HUES6 (cell line): ENCODE results near the gene AK2.

Experiments
- H3K27ac ChIP-seq: 2 replicates; pipeline ENCODE4 v1.7.0; 2013; ENCODE audit warnings: low read depth, mild to moderate bottlenecking, low read length, inconsistent platforms
- H3K27me3 ChIP-seq: 2 replicates; pipeline ENCODE4 v1.6.1; 2013; ENCODE audit warnings: low read length; ENCODE audit not compliant: control insufficient read depth, insufficient read depth
- H3K36me3 ChIP-seq: 2 replicates; pipeline ENCODE4 v1.6.1; 2013; ENCODE audit warnings: low read length; ENCODE audit not compliant: control insufficient read depth, insufficient read depth
- H3K4me1 ChIP-seq: 2 replicates; pipeline ENCODE4 v1.6.1; 2013; ENCODE audit warnings: low read length; ENCODE audit not compliant: control insufficient read depth, insufficient read depth
- H3K4me3 ChIP-seq: 2 replicates; pipeline ENCODE4 v1.5.1; 2013; ENCODE audit warnings: low read depth, low read length
- H3K9ac ChIP-seq: one replicate; pipeline ENCODE4 v1.6.1; 2013; ENCODE audit warnings: mild to moderate bottlenecking, low read length
- H3K9me3 ChIP-seq: 2 replicates; pipeline ENCODE4 v1.6.1; 2013; ENCODE audit warnings: low read depth, low read length; ENCODE audit not compliant: control insufficient read depth, insufficient read depth

AK2 gene

GRCh38 chr1:33036526-33037503, at the start of gene AK2:
TSS of gene AK2 (minus strand) at chr1:33036883. CDS start at chr1:33036828, 55 bp downstream.
- Histone ChIP-seq H3K9me3 (no peaks in the 10 kb centered on the region; the same call in 1 of the 2 replicates), H3K27ac (peak within 1 kb of the TSS; percentile 50; the same call in 1 of the 2 replicates), H3K36me3 (peaks cover 10% of the 10 kb centered on the region), H3K27me3 (no peaks in the 10 kb centered on the region), H3K4me1 (peaks cover 13% of the 10 kb centered on the region), H3K4me3 (peak within 1 kb of the TSS; percentile 93), H3K9ac (peak within 1 kb of the TSS; percentile 79)

GRCh38 chr1:33086384-33086850, 49.7 kb upstream of the AK2 start:
- Histone ChIP-seq H3K4me1 (peaks cover 3% of the 10 kb centered on the region; the same call in 1 of the 2 replicates), H3K36me3 (no peaks in the 10 kb centered on the region), H3K9me3 (no peaks in the 10 kb centered on the region)

GRCh38 chr1:33085332-33085731, 48.6 kb upstream of the AK2 start:
- H3K27ac ChIP-seq = no peak overlapping the region
- no peaks in the 10 kb centered on the region for H3K36me3 ChIP-seq
- H3K4me3 ChIP-seq = no peak overlapping the region
- peaks cover 3% of the 10 kb centered on the region; the same call in 1 of the 2 replicates for H3K4me1 ChIP-seq
- no peaks in the 10 kb centered on the region for H3K9me3 ChIP-seq
- no peak overlapping the region for H3K9ac ChIP-seq
- H3K27me3 ChIP-seq = peaks cover 43% of the 10 kb centered on the region

More at GRCh38 chr1:33086384-33086850, 49.7 kb upstream of the AK2 start:
- H3K27me3 ChIP-seq = peaks cover 39% of the 10 kb centered on the region
- H3K27ac ChIP-seq = no peak overlapping the region
- H3K9ac ChIP-seq = no peak overlapping the region
- no peak overlapping the region for H3K4me3 ChIP-seq

GRCh38 chr1:33082575-33083108, 46.0 kb upstream of the AK2 start:
- H3K27ac ChIP-seq = no peak overlapping the region
- no peaks in the 10 kb centered on the region for H3K9me3 ChIP-seq
- H3K36me3 ChIP-seq = no peaks in the 10 kb centered on the region
- H3K4me3 ChIP-seq = no peak overlapping the region
- no peak overlapping the region for H3K9ac ChIP-seq
- H3K4me1 ChIP-seq = peaks cover 3% of the 10 kb centered on the region; the same call in 1 of the 2 replicates
- peaks cover 43% of the 10 kb centered on the region for H3K27me3 ChIP-seq

- Histone ChIP-seq H3K9me3 (no peaks in the 10 kb centered on the region), H3K36me3 (no peaks in the 10 kb centered on the region), H3K9ac (peak overlapping the region; percentile 18), H3K4me3 (peak overlapping the region; percentile 84), H3K27ac (no peak overlapping the region), H3K4me1 (peaks cover 3% of the 10 kb centered on the region; the same call in 1 of the 2 replicates), H3K27me3 (peaks cover 43% of the 10 kb centered on the region)
These were observed 45.0 kb upstream of the AK2 start for GRCh38 chr1:33081554-33082305.

GRCh38 chr1:33080885-33081553, 44.3 kb upstream of the AK2 start, which contains the start of gene AZIN2:
TSS of gene AZIN2 (plus strand) at chr1:33081153. CDS start at chr1:33082250, 1,097 bp downstream.
- Histone ChIP-seq H3K27me3 (peaks cover 40% of the 10 kb centered on the region), H3K4me1 (peaks cover under 1% of the 10 kb centered on the region; the same call in 1 of the 2 replicates), H3K4me3 (peak within 1 kb of the TSS; percentile 84), H3K9ac (peak within 1 kb of the TSS; percentile 25), H3K9me3 (no peaks in the 10 kb centered on the region), H3K27ac (no peak within 1 kb of the TSS), H3K36me3 (no peaks in the 10 kb centered on the region)

- H3K9ac ChIP-seq = peak overlapping the region; percentile 25
- H3K4me3 ChIP-seq = peak overlapping the region; percentile 84
- no peaks in the 10 kb centered on the region for H3K9me3 ChIP-seq
- no peak overlapping the region for H3K27ac ChIP-seq
- H3K27me3 ChIP-seq = peaks cover 35% of the 10 kb centered on the region
- no peaks in the 10 kb centered on the region for H3K4me1 ChIP-seq
- H3K36me3 ChIP-seq = no peaks in the 10 kb centered on the region
These were observed 43.7 kb upstream of the AK2 start for GRCh38 chr1:33080373-33080772.

GRCh38 chr1:33078030-33078591, 41.4 kb upstream of the AK2 start:
- no peak overlapping the region for H3K27ac ChIP-seq
- no peak overlapping the region for H3K4me3 ChIP-seq

GRCh38 chr1:33074193-33074945, 37.7 kb upstream of the AK2 start:
- H3K36me3 ChIP-seq = no peaks in the 10 kb centered on the region
- H3K4me3 ChIP-seq = no peak overlapping the region
- H3K27me3 ChIP-seq = no peaks in the 10 kb centered on the region
- no peak overlapping the region for H3K27ac ChIP-seq
- no peak overlapping the region for H3K9ac ChIP-seq
- H3K9me3 ChIP-seq = no peaks in the 10 kb centered on the region
- H3K4me1 ChIP-seq = no peaks in the 10 kb centered on the region

More at GRCh38 chr1:33078030-33078591, 41.4 kb upstream of the AK2 start:
- Histone ChIP-seq H3K36me3 (no peaks in the 10 kb centered on the region), H3K9me3 (no peaks in the 10 kb centered on the region), H3K9ac (no peak overlapping the region), H3K27me3 (peaks cover 21% of the 10 kb centered on the region), H3K4me1 (no peaks in the 10 kb centered on the region)
